Stomach (tissue), 9 donors: ENCODE data around the gene APCDD1L. TPM values are rescaled to one million over a fixed set of nuclear protein-coding genes. Genes with fewer than 3 reads are reported as not detected.

Source experiments
- DNase-seq, 2 donors: peaks; one replicate each; pipeline versions ENCODE4 v3.0.0 to v3.0.0-alpha.2; 2013 to 2019
- H3K27ac ChIP-seq, 5 donors: fragments of 200-600 bp in 4 of 5; sonication (generic) in 4 of 5; one replicate each; pipeline ENCODE4 v1.5.1; 2013 to 2019; ENCODE audit warnings: mild to moderate bottlenecking in 1 of 5, moderate library complexity in 1 of 5
- H3K27me3 ChIP-seq, 3 donors: fragments of 200-600 bp; sonication (generic); one replicate each; pipeline ENCODE4 v1.5.1; 2017 to 2019; ENCODE audit warnings: mixed run types in 1 of 3
- H3K36me3 ChIP-seq, 4 donors: fragments of 200-600 bp; sonication (generic); 1 replicate in 3 of 4; 2 replicates in 1 of 4; pipeline ENCODE4 v1.5.1; 2016 to 2019
- H3K4me1 ChIP-seq, 4 donors: fragments of 200-600 bp; sonication (generic); one replicate each; pipeline ENCODE4 v1.5.1; 2016 to 2019
- H3K4me3 ChIP-seq, 4 donors: fragments of 200-600 bp; sonication (generic) in 3 of 4; one replicate each; pipeline ENCODE4 v1.5.1; 2016 to 2019; ENCODE audit warnings: mild to moderate bottlenecking in 1 of 4
- H3K9me3 ChIP-seq, 4 donors: fragments of 200-600 bp; sonication (generic); one replicate each; pipeline ENCODE4 v1.5.1; 2016 to 2019
- EP300 ChIP-seq: sonication (generic); formaldehyde crosslinking; IDR thresholded peaks from one replicate; pipeline ENCODE4 v1.6.1; 2017; ENCODE audit warnings: antibody characterized with exemption
- POLR2A ChIP-seq, 4 donors: fragments of 450-650 bp; IDR thresholded peaks; one replicate each; pipeline ENCODE4 v1.6.1; 2016; ENCODE audit warnings: antibody characterized with exemption in 4 of 4, control low read depth in 2 of 4, mild to moderate bottlenecking in 1 of 4, moderate library complexity in 1 of 4
- POLR2AphosphoS5 ChIP-seq, 3 donors: sonication (generic); formaldehyde crosslinking; IDR thresholded peaks; one replicate each; pipeline ENCODE4 v1.6.1; 2016; ENCODE audit warnings: antibody characterized with exemption in 3 of 3
- WGBS, 5 donors: extraction: QIAGEN DNeasy Blood & Tissue Kit in 3 of 5; methylation state at CpG; one replicate each; pipeline versions ENCODE4 v1.1.5 to v1.1.7; 2013 to 2018; 5-methylcytosine and 5-hydroxymethylcytosine counted together
- intact Hi-C: fragments of 100-400 bp; cut with DNase I; formaldehyde crosslinking; loops from one replicate; pipeline ENCODE4 v1.15.1; 2023; ENCODE audit warnings: low total_unique reads
- polyA plus RNA-seq, 3 donors: library from polyadenylated mRNA; stranded (reverse); fragments of 200-250 nt; gene quantifications; one replicate each; pipeline ENCODE4 v1.2.3, GENCODE V29; 2013
- total RNA-seq, 5 donors: library from RNA; depleted of rRNA; stranded (reverse); fragments of >200 nt; gene quantifications; one replicate each; pipeline versions ENCODE4 v1.1.0 to v1.2.3, GENCODE V29; 2014 to 2016
- TF ChIP-seq, protein P1 (sequence below), 7 experiments: fragments of 450-650 bp in 4 of 7; fragments of 200-600 bp in 3 of 7; sonication (generic) in 3 of 7; IDR thresholded peaks; one replicate each; pipeline ENCODE4 v1.5.1; 2016 to 2019; ENCODE audit warnings: antibody characterized with exemption in 7 of 7, control low read depth in 2 of 7, mild to moderate bottlenecking in 1 of 7
- donor health status: healthy with polysubstance abuse.
- donor health status: Bipolar disorder and iron deficiency.
- donor health status: healthy.

Gene APCDD1L
- total and polyA plus RNA-seq, 8 donors = 0.12 to 2.0 (median 0.85) TPM; not detected in 4

GRCh38 chr20:58421497-58421850 is 93.7 kb downstream of the APCDD1L start:
- Histone ChIP-seq H3K4me1 (peaks cover 0 to 24% (median 9%) of the 10 kb centered on the region in 4 donors), H3K9me3 (no peaks in the 10 kb centered on the region), H3K36me3 (peaks cover 9 to 40% (median 38%) of the 10 kb centered on the region in 4 donors), H3K27me3 (no peaks in the 10 kb centered on the region), H3K27ac (no peak overlapping the region), H3K4me3 (no peak overlapping the region)
- intact Hi-C loops = no loop called here
- TF ChIP-seq, protein P1, sequence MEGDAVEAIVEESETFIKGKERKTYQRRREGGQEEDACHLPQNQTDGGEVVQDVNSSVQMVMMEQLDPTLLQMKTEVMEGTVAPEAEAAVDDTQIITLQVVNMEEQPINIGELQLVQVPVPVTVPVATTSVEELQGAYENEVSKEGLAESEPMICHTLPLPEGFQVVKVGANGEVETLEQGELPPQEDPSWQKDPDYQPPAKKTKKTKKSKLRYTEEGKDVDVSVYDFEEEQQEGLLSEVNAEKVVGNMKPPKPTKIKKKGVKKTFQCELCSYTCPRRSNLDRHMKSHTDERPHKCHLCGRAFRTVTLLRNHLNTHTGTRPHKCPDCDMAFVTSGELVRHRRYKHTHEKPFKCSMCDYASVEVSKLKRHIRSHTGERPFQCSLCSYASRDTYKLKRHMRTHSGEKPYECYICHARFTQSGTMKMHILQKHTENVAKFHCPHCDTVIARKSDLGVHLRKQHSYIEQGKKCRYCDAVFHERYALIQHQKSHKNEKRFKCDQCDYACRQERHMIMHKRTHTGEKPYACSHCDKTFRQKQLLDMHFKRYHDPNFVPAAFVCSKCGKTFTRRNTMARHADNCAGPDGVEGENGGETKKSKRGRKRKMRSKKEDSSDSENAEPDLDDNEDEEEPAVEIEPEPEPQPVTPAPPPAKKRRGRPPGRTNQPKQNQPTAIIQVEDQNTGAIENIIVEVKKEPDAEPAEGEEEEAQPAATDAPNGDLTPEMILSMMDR (IDR thresholded peaks at IDR 0.05) = no peak
- TF ChIP-seq EP300 (no peak), POLR2AphosphoS5 (IDR thresholded peaks at IDR 0.05) (no peak), POLR2A (IDR thresholded peaks at IDR 0.05) (no peak)
- no peak for DNase-seq
- WGBS, 5 donors = 59 to 70% (median 63%) methylated on average over 1 of the region's 1 CpG

- Histone ChIP-seq H3K4me3 (no peak overlapping the region), H3K9me3 (no peaks in the 10 kb centered on the region), H3K27ac (no peak overlapping the region), H3K4me1 (peaks cover 0 to 30% (median 13%) of the 10 kb centered on the region in 4 donors), H3K27me3 (no peaks in the 10 kb centered on the region), H3K36me3 (peaks cover 9 to 40% (median 38%) of the 10 kb centered on the region in 4 donors)
- DNase-seq = no peak
- intact Hi-C loops = no loop called here
- no peak for TF ChIP-seq POLR2AphosphoS5 (IDR thresholded peaks at IDR 0.05)
- TF ChIP-seq, protein P1 (IDR thresholded peaks at IDR 0.05) = no peak
- WGBS, 5 donors = 85 to 89% (median 87%) methylated on average over 5 of the region's 5 CpGs
These were observed 94.3 kb downstream of the APCDD1L start for GRCh38 chr20:58420798-58421496.

DNA sequence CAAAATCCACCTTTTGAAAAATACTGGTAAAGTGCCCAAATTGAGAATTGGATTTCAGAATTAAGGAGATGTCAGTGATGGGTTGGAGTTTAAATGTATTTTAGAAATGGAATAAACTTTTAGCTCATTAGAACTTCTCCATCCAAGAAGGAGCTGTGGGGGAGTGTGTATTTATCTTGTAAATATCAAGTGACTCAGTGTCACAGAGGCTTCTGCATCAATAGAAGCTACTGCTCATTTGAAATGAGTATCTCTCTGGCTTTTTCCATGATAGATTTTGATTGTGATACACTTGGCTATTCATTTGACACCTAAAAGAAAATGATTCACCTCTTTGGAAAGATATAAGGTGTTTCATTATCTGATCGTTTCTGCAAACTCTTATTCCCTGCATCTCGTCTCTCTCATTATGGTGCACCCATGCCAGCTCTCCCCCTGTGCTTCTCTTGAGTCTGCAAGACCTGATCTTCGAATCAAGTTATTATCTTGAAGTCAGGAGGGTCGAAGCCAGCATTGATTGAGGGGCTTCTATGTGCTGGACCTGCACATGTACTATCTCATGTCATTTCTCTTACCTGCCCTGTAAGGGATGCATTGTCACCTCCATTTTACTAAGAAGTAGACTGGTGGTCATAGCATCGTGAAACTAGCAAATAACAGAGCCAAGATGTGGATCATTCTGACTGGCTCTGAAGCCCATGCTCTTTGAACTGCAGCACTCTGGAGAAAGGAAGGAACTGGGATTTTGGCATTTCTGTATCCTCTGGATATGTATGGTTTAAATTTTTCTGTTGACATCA is 96.0 kb downstream of the APCDD1L start:
- no peak for TF ChIP-seq POLR2A (IDR thresholded peaks at IDR 0.05)
- no peak for TF ChIP-seq EP300
- TF ChIP-seq POLR2AphosphoS5 (IDR thresholded peaks at IDR 0.05) = no peak
- TF ChIP-seq, protein P1 (IDR thresholded peaks at IDR 0.05) = no peak
- Histone ChIP-seq H3K36me3 (peaks cover 9 to 46% (median 39%) of the 10 kb centered on the region in 4 donors), H3K4me3 (no peak overlapping the region), H3K27me3 (no peaks in the 10 kb centered on the region), H3K27ac (no peak overlapping the region), H3K9me3 (no peaks in the 10 kb centered on the region), H3K4me1 (peaks cover 0 to 25% (median 13%) of the 10 kb centered on the region in 4 donors)
- WGBS, 5 donors = 71 to 92% (median 90%) methylated on average over 5 of the region's 5 CpGs
- intact Hi-C loops = no loop called here
- no peak for DNase-seq

DNA sequence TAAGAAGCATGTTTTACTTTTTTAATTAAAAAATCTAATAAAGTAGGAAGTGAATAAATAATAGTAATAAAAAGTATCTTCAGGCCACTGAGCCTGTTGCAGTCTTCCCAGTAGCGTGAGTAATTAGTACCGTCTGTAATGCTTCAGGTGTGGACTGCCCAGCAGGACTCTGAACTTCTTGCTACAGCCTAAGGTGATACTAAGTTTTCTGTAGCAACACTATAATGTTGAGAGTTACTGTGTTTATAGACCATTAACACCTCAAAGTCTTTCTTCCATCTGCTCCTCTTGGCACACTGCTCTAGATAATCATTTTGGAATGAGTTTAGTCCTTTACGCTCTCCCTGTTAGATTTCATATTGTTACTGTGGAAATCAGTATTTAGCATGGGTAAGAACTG is 97.8 kb downstream of the APCDD1L start:
- intact Hi-C loops = no loop called here
- WGBS, 5 donors = 88 to 97% (median 96%) methylated on average over 3 of the region's 3 CpGs
- H3K27me3 ChIP-seq = no peaks in the 10 kb centered on the region

More for the DNA sequence above, 97.8 kb downstream of the APCDD1L start:
- Histone ChIP-seq H3K36me3 (peaks cover 9 to 46% (median 39%) of the 10 kb centered on the region in 4 donors), H3K27ac (peak overlapping the region in 1 of 5 donors; percentile 57), H3K9me3 (no peaks in the 10 kb centered on the region), H3K4me1 (peaks cover 0 to 25% (median 13%) of the 10 kb centered on the region in 4 donors), H3K4me3 (no peak overlapping the region)
- TF ChIP-seq POLR2A (IDR thresholded peaks at IDR 0.05) (no peak), EP300 (no peak)
- no peak for DNase-seq
